NCI-H2227 treated with DMSO at 0.1 percent for 48 hours (cell line): ENCODE data around the gene FGF14.
A peak's percentile ranks its signal among the peaks of the same experiment; 100 is the strongest.

Experiments
- DNase-seq: peaks from one replicate; lab custom pipeline; 2025; lab: John Stamatoyannopoulos, UW

The FGF14 gene

GRCh38 chr13:101985321-101985720 is 416.5 kb downstream of the FGF14 start:
- no peak for DNase-seq

- DNase-seq = no peak
Observed at GRCh38 chr13:101982903-101983302, 418.9 kb downstream of the FGF14 start.

GRCh38 chr13:101979825-101980224 is 422.0 kb downstream of the FGF14 start:
- peak; percentile 20 for DNase-seq

GRCh38 chr13:101978552-101979315 is 423.1 kb downstream of the FGF14 start:
- DNase-seq = no peak

- peak; percentile 29 for DNase-seq
Observed at GRCh38 chr13:101977475-101977874, 424.4 kb downstream of the FGF14 start.

GRCh38 chr13:101972191-101972590 is 429.7 kb downstream of the FGF14 start:
- DNase-seq = no peak

GRCh38 chr13:101970341-101970740 is 431.5 kb downstream of the FGF14 start:
- DNase-seq = no peak

GRCh38 chr13:101967781-101968180 is 434.1 kb downstream of the FGF14 start:
- no peak for DNase-seq

- no peak for DNase-seq
Observed at GRCh38 chr13:101967216-101967615, 434.6 kb downstream of the FGF14 start.

GRCh38 chr13:101965096-101965495 is 436.8 kb downstream of the FGF14 start:
- DNase-seq = no peak

GRCh38 chr13:101959016-101959415 is 442.8 kb downstream of the FGF14 start:
- DNase-seq = no peak

- no peak for DNase-seq
Observed at GRCh38 chr13:101955764-101956163, 446.1 kb downstream of the FGF14 start.

GRCh38 chr13:101951114-101951513 is 450.7 kb downstream of the FGF14 start:
- DNase-seq = no peak

GRCh38 chr13:101949681-101950080 is 452.2 kb downstream of the FGF14 start:
- DNase-seq = no peak

GRCh38 chr13:101946401-101946800 is 455.4 kb downstream of the FGF14 start:
- DNase-seq = no peak

GRCh38 chr13:101945435-101945834 is 456.4 kb downstream of the FGF14 start:
- DNase-seq = no peak

- no peak for DNase-seq
Observed at GRCh38 chr13:101944521-101944920, 457.3 kb downstream of the FGF14 start.

- DNase-seq = no peak
Observed at GRCh38 chr13:101942535-101943157, 459.2 kb downstream of the FGF14 start.

GRCh38 chr13:101942038-101942437 is 459.8 kb downstream of the FGF14 start:
- DNase-seq = peak; percentile 45

- DNase-seq = no peak
Observed at GRCh38 chr13:101941095-101941783, 460.6 kb downstream of the FGF14 start.

- no peak for DNase-seq
Observed at GRCh38 chr13:101939370-101939769, 462.5 kb downstream of the FGF14 start.

- no peak for DNase-seq
Observed at GRCh38 chr13:101935828-101936227, 466.0 kb downstream of the FGF14 start.

- DNase-seq = no peak
Observed at GRCh38 chr13:101931186-101931585, 470.7 kb downstream of the FGF14 start.
